Right atrium auricular region (tissue), 2 donors: ENCODE data around the gene HHIPL1. TPM values are rescaled to one million over a fixed set of nuclear protein-coding genes. Genes with fewer than 3 reads are reported as not detected.
"Not testable (repeated sequence)": the region's sequence is repeated elsewhere in the genome, so short reads cannot be mapped to it uniquely, and the experiment has no call there.

Experiments
- DNase-seq: peaks from one replicate; pipeline ENCODE4 v3.0.0-alpha.2; 2019; ENCODE audit warnings: low spot score
- H3K27ac ChIP-seq, 2 donors: fragments of 200-600 bp; sonication (generic); 1 replicate in 1 of 2; 2 replicates in 1 of 2; pipeline ENCODE4 v1.5.1; 2016 to 2019
- H3K27me3 ChIP-seq, 2 donors: fragments of 200-600 bp; sonication (generic); one replicate each; pipeline versions ENCODE4 v1.5.1 to v1.6.0; 2017 to 2019
- H3K36me3 ChIP-seq: fragments of 200-600 bp; sonication (generic); one replicate; pipeline ENCODE4 v1.5.1; 2016
- H3K4me1 ChIP-seq, 2 donors: fragments of 200-600 bp; sonication (generic); one replicate each; pipeline versions ENCODE4 v1.5.1 to v1.6.0; 2017 to 2019
- H3K4me3 ChIP-seq, 2 donors: fragments of 200-600 bp; sonication (generic); 1 replicate in 1 of 2; 2 replicates in 1 of 2; pipeline ENCODE4 v1.5.1; 2017 to 2019; ENCODE audit warnings: mild to moderate bottlenecking in 1 of 2, moderate library complexity in 1 of 2
- H3K9me3 ChIP-seq, 2 donors: fragments of 200-600 bp; sonication (generic); one replicate each; pipeline ENCODE4 v1.5.1; 2019
- total RNA-seq, 2 donors: library from RNA; depleted of rRNA; stranded (reverse); fragments of >200 nt; gene quantifications; one replicate each; pipeline ENCODE4 v1.1.0, GENCODE V29; 2016
- TF ChIP-seq, protein P1 (sequence below), 2 donors: fragments of 200-600 bp; sonication (generic); IDR thresholded peaks; one replicate each; pipeline ENCODE4 v1.5.1; 2019; ENCODE audit warnings: antibody characterized with exemption in 2 of 2

The HHIPL1 gene
- total RNA-seq, 2 donors from 2014 or later: 1.8 to 2.4 TPM

DNA sequence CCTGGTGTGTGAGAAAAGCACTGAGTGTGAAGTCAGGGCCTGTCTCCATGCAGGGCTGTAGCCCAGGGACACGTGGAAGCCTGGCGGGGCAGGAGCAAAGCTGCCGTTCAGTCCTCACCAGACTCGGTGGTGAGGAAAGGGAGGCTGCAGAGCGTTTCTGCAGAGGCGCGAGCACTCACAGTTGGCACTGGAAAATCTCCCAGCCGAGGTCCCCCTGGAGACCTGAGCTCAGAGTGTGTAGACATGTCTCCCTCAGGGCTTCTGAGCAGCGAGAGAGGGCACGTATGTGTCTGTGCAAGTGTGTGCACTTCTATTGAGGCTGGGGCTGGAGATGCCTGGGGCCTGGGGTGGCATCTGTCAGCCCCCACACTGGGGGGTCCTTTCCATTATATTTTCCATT lies 11.0 kb upstream of the HHIPL1 start:
- Histone ChIP-seq H3K4me3 (no peak overlapping the region), H3K9me3 (no peaks in the 10 kb centered on the region), H3K36me3 (no peaks in the 10 kb centered on the region), H3K27ac (no peak overlapping the region), H3K4me1 (peaks cover 0 to 3% of the 10 kb centered on the region in 2 donors), H3K27me3 (no peaks in the 10 kb centered on the region)
- no peak for DNase-seq
- TF ChIP-seq, protein P1, sequence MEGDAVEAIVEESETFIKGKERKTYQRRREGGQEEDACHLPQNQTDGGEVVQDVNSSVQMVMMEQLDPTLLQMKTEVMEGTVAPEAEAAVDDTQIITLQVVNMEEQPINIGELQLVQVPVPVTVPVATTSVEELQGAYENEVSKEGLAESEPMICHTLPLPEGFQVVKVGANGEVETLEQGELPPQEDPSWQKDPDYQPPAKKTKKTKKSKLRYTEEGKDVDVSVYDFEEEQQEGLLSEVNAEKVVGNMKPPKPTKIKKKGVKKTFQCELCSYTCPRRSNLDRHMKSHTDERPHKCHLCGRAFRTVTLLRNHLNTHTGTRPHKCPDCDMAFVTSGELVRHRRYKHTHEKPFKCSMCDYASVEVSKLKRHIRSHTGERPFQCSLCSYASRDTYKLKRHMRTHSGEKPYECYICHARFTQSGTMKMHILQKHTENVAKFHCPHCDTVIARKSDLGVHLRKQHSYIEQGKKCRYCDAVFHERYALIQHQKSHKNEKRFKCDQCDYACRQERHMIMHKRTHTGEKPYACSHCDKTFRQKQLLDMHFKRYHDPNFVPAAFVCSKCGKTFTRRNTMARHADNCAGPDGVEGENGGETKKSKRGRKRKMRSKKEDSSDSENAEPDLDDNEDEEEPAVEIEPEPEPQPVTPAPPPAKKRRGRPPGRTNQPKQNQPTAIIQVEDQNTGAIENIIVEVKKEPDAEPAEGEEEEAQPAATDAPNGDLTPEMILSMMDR (IDR thresholded peaks at IDR 0.05): no peak

DNA sequence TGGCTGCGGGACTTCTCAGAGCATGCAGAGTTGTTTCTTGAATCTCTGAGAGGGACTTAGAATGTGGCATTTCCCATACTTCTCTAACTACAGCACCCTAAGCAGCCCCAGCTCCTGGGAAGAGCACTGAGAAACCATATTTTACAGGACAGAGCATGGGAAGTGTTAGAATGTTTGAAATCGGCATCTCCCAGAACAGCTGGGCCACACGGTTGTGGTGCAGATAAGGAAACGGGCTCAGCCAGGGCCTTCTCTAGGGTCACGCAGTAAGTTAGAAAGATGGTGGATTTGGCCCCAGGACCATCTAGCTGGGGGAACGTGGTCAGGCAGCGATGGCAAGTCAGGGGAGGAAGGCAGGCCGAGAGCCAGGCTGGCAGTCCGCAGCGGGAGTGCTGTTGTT lies 10.5 kb upstream of the HHIPL1 start:
- TF ChIP-seq, protein P1 (IDR thresholded peaks at IDR 0.05): no peak
- no peaks in the 10 kb centered on the region for H3K9me3 ChIP-seq
- no peak overlapping the region for H3K27ac ChIP-seq
- DNase-seq: no peak
- no peaks in the 10 kb centered on the region for H3K27me3 ChIP-seq
- H3K36me3 ChIP-seq: no peaks in the 10 kb centered on the region
- H3K4me1 ChIP-seq: no peaks in the 10 kb centered on the region
- H3K4me3 ChIP-seq: no peak overlapping the region

DNA sequence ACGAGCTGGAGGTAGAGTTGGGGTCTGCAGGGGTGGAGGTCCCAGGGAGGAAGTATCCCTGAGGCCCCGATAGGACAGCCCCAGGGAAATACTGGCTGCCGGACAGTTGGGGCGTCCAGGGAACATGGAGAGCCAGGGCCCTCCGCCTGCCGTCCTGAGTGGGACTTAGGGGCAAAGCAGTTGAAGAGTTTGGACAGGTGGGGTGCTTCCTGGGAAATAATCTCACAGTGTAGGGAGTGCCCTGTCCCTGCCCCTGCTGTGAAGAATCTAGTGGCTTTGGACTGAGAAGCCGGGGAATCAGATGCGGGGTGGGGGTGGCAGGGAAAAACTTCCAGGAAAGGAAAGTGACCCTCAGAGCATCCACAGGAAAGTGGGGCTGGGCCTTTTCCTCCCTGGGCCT lies 9.8 kb upstream of the HHIPL1 start:
- no peaks in the 10 kb centered on the region for H3K9me3 ChIP-seq
- H3K27me3 ChIP-seq: no peaks in the 10 kb centered on the region
- DNase-seq: no peak
- no peak overlapping the region for H3K4me3 ChIP-seq
- TF ChIP-seq, protein P1 (IDR thresholded peaks at IDR 0.05): no peak
- H3K4me1 ChIP-seq: no peaks in the 10 kb centered on the region
- H3K27ac ChIP-seq: no peak overlapping the region
- no peaks in the 10 kb centered on the region for H3K36me3 ChIP-seq

DNA sequence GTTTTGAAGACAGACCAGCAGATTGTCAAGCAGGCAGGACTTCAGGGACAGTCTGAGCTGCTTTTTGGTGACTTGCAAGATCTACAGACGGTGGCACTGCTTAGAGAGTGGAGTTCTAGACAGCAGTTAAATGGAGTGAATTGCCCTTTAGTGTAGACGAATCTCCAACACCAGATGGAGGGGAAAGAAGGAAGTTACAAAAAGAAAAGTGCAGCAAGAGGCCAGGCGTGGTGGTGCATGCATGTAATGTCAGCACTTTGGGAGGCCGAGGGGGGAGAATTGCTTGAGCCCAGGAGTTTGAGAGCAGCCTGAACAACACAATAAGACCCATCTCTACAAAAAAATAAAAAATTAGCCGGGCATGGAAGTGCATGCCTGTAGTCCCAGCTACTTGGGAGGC lies 8.4 kb upstream of the HHIPL1 start:
- Histone ChIP-seq H3K27ac (no peak overlapping the region), H3K4me3 (no peak overlapping the region), H3K36me3 (no peaks in the 10 kb centered on the region), H3K27me3 (no peaks in the 10 kb centered on the region), H3K4me1 (no peaks in the 10 kb centered on the region), H3K9me3 (no peaks in the 10 kb centered on the region)
- DNase-seq: no peak
- TF ChIP-seq, protein P1 (IDR thresholded peaks at IDR 0.05): no peak

DNA sequence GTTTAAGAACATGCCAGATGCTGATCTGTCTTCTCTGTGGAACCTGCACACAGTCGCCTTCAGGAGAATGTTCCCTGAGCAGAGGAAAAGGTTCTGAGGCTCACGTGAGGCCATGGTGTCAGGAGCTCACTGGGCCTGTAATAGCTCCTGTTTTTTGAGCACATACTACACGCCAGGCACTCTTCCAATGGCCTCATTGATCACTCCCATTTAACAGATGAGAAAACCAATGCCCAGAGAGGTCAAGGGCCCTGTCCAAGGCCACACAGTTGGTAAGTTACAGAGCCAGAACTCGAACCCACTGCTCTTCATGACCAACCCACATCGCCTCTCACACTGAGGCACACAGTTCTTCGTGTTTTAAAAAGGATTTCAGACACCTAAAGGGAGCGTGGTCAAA lies 7.3 kb upstream of the HHIPL1 start:
- Histone ChIP-seq H3K36me3 (no peaks in the 10 kb centered on the region), H3K27ac (no peak overlapping the region), H3K27me3 (no peaks in the 10 kb centered on the region), H3K4me1 (no peaks in the 10 kb centered on the region), H3K9me3 (no peaks in the 10 kb centered on the region), H3K4me3 (no peak overlapping the region)
- TF ChIP-seq, protein P1 (IDR thresholded peaks at IDR 0.05): no peak
- no peak for DNase-seq

DNA sequence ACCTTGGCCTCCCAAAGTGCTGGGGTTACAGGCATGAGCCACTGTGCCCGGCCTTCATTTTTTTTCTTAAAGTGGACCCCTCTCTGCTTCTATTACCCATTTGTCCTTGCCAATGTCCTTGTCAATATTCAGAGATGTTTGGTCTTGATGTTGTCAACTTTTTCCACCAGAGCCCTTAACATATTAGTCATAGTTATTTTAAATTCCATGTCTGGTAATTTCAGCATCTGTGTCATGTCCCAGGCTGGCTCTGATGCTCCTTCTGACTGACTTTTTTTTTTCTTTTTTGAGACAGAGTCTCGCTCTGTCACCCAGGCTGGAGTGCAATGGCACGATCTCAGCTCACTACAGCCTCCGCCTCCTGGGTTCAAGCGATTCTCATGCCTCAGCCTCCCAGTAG lies 2.2 kb upstream of the HHIPL1 start:
- not testable (repeated sequence) for H3K9me3 ChIP-seq, H3K27me3 ChIP-seq, H3K27ac ChIP-seq, H3K4me3 ChIP-seq, H3K36me3 ChIP-seq, DNase-seq
- peaks cover 0 to 14% of the 10 kb centered on the region in 2 donors for H3K4me1 ChIP-seq
